ENCODE results near the gene HK1.

GRCh38 chr10:69239136-69239535, 39.2 kb upstream of the HK1 start:
- TF ChIP-seq, protein P1, sequence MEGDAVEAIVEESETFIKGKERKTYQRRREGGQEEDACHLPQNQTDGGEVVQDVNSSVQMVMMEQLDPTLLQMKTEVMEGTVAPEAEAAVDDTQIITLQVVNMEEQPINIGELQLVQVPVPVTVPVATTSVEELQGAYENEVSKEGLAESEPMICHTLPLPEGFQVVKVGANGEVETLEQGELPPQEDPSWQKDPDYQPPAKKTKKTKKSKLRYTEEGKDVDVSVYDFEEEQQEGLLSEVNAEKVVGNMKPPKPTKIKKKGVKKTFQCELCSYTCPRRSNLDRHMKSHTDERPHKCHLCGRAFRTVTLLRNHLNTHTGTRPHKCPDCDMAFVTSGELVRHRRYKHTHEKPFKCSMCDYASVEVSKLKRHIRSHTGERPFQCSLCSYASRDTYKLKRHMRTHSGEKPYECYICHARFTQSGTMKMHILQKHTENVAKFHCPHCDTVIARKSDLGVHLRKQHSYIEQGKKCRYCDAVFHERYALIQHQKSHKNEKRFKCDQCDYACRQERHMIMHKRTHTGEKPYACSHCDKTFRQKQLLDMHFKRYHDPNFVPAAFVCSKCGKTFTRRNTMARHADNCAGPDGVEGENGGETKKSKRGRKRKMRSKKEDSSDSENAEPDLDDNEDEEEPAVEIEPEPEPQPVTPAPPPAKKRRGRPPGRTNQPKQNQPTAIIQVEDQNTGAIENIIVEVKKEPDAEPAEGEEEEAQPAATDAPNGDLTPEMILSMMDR (IDR thresholded peaks at IDR 0.05 in 8 of 11, conservative IDR thresholded peaks at IDR 0.05 in 3 of 11) = no peak
- TF ChIP-seq POLR2AphosphoS5 (IDR thresholded peaks at IDR 0.05) = no peak
- TF ChIP-seq POLR2A (IDR thresholded peaks at IDR 0.05) = no peak
